ENCODE data around the gene CHST10.

Gene CHST10

GRCh38 chr2:100416397-100416934 lies 1.0 kb downstream of the CHST10 start:
- DNase-seq (ENCODE audit: extremely low read depth in 1 of 2, low read depth in 1 of 2) = no peak

- no peak for DNase-seq (ENCODE audit: extremely low read depth in 1 of 2, low read depth in 1 of 2)
Measured at GRCh38 chr2:100413571-100413970, 3.9 kb downstream of the CHST10 start.

GRCh38 chr2:100412881-100413321 lies 4.6 kb downstream of the CHST10 start:
- DNase-seq (ENCODE audit: extremely low read depth in 1 of 2, low read depth in 1 of 2) = no peak

- DNase-seq (ENCODE audit: extremely low read depth in 1 of 2, low read depth in 1 of 2) = no peak
Measured at GRCh38 chr2:100412466-100412865, 5.0 kb downstream of the CHST10 start.

GRCh38 chr2:100411841-100412292 lies 5.6 kb downstream of the CHST10 start:
- no peak for DNase-seq (ENCODE audit: extremely low read depth in 1 of 2, low read depth in 1 of 2)

- no peak for DNase-seq (ENCODE audit: extremely low read depth in 1 of 2, low read depth in 1 of 2)
Measured at GRCh38 chr2:100409975-100410647, 7.4 kb downstream of the CHST10 start.

GRCh38 chr2:100409461-100409860 lies 8.0 kb downstream of the CHST10 start:
- DNase-seq (ENCODE audit: extremely low read depth in 1 of 2, low read depth in 1 of 2) = no peak

GRCh38 chr2:100408941-100409340 lies 8.5 kb downstream of the CHST10 start:
- DNase-seq (ENCODE audit: extremely low read depth in 1 of 2, low read depth in 1 of 2) = no peak

- DNase-seq (ENCODE audit: extremely low read depth in 1 of 2, low read depth in 1 of 2) = no peak
Measured at GRCh38 chr2:100408104-100408503, 9.4 kb downstream of the CHST10 start.

- DNase-seq (ENCODE audit: extremely low read depth in 1 of 2, low read depth in 1 of 2) = no peak
Measured at GRCh38 chr2:100407563-100407962, 9.9 kb downstream of the CHST10 start.

- no peak for DNase-seq (ENCODE audit: extremely low read depth in 1 of 2, low read depth in 1 of 2)
Measured at GRCh38 chr2:100407073-100407472, 10.4 kb downstream of the CHST10 start.

GRCh38 chr2:100406120-100406508 lies 11.4 kb downstream of the CHST10 start:
- no peak for DNase-seq (ENCODE audit: extremely low read depth in 1 of 2, low read depth in 1 of 2)

- no peak for DNase-seq (ENCODE audit: extremely low read depth in 1 of 2, low read depth in 1 of 2)
Measured at GRCh38 chr2:100405403-100406119, 11.9 kb downstream of the CHST10 start.

GRCh38 chr2:100404411-100404810 lies 13.1 kb downstream of the CHST10 start:
- DNase-seq (ENCODE audit: extremely low read depth in 1 of 2, low read depth in 1 of 2) = no peak

- no peak for DNase-seq (ENCODE audit: extremely low read depth in 1 of 2, low read depth in 1 of 2)
Measured at GRCh38 chr2:100403722-100404121, 13.7 kb downstream of the CHST10 start.

GRCh38 chr2:100401268-100401667 lies 16.2 kb downstream of the CHST10 start:
- DNase-seq (ENCODE audit: extremely low read depth in 1 of 2, low read depth in 1 of 2) = no peak

- no peak for DNase-seq (ENCODE audit: extremely low read depth in 1 of 2, low read depth in 1 of 2)
Measured at GRCh38 chr2:100399714-100400113, 17.8 kb downstream of the CHST10 start.

DNA sequence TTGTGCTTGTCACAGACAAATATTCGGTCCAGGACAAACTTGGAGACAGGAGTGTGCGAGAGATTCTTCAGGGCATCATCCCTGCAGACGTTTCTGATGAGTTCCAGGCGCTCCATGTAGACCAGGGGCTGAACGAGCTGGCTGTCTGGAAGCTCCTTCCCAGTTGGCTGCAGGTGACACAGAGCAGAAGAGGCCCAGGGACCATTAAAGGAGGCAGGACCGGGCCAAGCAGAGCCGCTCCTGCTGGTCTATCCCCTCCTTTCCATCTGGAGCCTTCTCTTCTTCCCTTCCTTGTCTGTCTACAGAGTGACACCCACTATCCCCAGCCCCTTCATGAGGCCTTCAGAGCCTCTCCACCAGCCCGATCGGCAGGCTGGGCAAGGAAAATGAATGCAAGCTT lies 19.5 kb downstream of the CHST10 start:
- DNase-seq (ENCODE audit: extremely low read depth in 1 of 2, low read depth in 1 of 2) = no peak

DNA sequence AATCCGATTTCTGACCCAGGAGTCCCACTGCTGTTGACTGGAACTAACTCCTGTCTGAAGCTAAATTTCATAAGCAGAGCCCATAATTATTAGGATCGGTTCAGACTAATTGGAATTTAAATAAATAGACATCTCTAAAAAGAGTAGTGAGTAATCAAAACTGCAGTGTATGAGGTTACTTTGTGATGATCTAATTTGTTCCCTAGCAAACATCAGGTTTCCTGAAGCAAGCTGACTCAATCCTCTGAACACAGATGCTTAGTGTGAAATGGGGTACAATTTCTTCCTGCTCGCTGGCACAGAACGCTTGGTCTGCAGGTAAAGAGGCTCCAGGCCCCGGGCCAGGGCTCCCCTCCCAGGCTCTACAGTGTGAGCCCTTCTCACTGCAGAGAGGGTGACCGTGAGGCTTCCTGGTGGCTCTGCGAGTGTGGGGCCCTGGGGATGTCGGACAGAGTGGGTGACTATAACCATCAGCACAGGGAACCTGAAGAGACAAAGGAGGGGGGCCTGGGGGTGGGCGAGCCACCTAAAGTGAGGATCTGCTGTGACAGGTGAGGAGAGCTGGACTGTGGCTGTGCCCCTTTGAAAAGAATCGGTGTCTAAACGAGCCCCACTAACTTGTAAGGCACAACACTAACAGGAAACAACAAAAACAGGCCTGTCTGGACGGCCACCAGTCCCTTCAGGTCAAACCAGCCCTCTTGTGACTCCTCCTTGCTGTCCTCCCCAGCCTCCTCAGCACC lies 20.2 kb downstream of the CHST10 start:
- no peak for DNase-seq (ENCODE audit: extremely low read depth in 1 of 2, low read depth in 1 of 2)

DNA sequence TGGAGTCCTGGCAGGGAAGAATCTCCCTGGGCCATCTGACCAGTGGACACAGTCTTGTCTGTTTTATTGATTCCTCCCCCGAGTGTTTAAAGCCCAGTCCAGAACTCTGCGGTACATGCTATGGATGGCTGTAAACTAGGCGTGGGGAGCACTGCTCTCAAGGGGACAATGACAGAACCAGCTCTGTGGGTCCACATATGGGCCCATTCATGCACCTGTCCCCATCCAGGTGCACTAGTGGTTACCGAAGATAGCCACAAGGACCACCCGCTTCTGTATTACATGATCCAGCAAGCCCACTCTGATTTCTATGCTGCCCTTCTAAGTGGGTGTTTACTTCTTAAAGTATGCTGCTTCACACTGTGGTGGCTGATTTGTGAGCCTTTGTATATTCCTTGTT lies 21.0 kb downstream of the CHST10 start:
- DNase-seq (ENCODE audit: extremely low read depth in 1 of 2, low read depth in 1 of 2) = no peak

- DNase-seq (ENCODE audit: extremely low read depth in 1 of 2, low read depth in 1 of 2) = no peak
Measured at GRCh38 chr2:100395532-100396350, 21.7 kb downstream of the CHST10 start.

All from activated CD8-positive, alpha-beta memory T cell treated with anti-CD3 and anti-CD28 coated beads for 1 hour (primary cell).